ENCODE measurements around the gene SGK1.
"Not testable (repeated sequence)": the region's sequence is repeated elsewhere in the genome, so short reads cannot be mapped to it uniquely, and the experiment has no call there.

The SGK1 gene

DNA sequence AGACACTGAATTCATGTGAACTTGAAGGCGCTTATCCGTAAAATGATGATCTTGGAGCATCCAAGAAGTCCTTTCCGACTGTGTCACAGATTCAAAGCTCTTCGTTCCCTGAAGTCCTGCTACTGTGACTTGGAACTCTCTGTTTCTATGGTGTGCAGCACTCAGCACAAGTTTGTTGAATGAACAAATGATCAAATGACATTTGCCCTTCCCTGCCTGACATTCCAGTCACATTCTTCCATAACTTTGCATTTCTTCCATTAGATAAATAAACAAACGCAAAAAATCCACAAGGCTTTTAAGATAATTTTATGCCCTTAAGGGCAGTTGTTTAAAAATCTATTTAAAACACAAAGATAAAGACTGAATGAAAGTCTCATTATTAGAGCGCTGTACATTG lies 39.9 kb downstream of the SGK1 start:
- peak in 1 of 2 experiments; percentile 20 for DNase-seq (ENCODE audit: low spot score in 2 of 2)
- H3K27me3 ChIP-seq (ENCODE audit: low read depth), result no peaks in the 10 kb centered on the region
- no peak overlapping the region for H3K4me3 ChIP-seq
- in situ Hi-C loops (cut with MboI; ENCODE audit: low sequenced_read_pairs), result no loop called here
- H3K9me3 ChIP-seq, result no peaks in the 10 kb centered on the region
- no peaks in the 10 kb centered on the region for H3K4me1 ChIP-seq
- H3K36me3 ChIP-seq (replicated peaks), result no peaks in the 10 kb centered on the region

DNA sequence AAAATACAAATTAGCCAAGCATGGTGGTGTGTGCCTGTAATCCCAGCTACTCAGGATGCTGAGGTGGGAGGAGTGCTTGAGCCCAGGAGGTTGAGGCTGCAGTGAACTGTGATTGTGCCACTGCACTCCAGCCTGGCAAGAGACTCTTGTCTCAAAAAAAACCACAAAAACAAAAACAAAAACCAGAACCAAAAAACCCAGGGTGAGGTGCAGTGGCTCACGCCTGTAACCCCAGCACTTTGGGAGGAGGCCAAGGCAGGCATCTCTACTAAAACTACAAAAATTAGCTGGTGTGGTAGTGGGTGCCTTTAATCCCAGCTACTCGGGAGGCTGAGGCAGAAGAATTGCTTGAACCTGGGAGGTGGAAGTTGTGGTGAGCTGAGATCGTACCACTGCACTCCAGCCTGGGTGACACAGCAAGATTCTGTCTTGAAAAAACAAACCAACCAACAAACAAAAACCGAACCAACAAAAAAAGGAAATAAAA lies 41.0 kb downstream of the SGK1 start:
- H3K36me3 ChIP-seq (replicated peaks); H3K4me3 ChIP-seq; H3K9me3 ChIP-seq; DNase-seq (ENCODE audit: low spot score in 2 of 2); H3K4me1 ChIP-seq; in situ Hi-C loops (cut with MboI; ENCODE audit: low sequenced_read_pairs); H3K27me3 ChIP-seq (ENCODE audit: low read depth): not testable (repeated sequence)

GRCh38 chr6:134272374-134272773 lies 45.5 kb downstream of the SGK1 start:
- peaks cover 4% of the 10 kb centered on the region for H3K4me1 ChIP-seq
- H3K27me3 ChIP-seq (ENCODE audit: low read depth), result no peaks in the 10 kb centered on the region
- DNase-seq (ENCODE audit: low spot score in 2 of 2), result no peak
- in situ Hi-C loops (cut with MboI; ENCODE audit: low sequenced_read_pairs), result no loop called here
- no peaks in the 10 kb centered on the region for H3K36me3 ChIP-seq (replicated peaks)
- H3K9me3 ChIP-seq, result no peaks in the 10 kb centered on the region
- no peak overlapping the region for H3K4me3 ChIP-seq

DNA sequence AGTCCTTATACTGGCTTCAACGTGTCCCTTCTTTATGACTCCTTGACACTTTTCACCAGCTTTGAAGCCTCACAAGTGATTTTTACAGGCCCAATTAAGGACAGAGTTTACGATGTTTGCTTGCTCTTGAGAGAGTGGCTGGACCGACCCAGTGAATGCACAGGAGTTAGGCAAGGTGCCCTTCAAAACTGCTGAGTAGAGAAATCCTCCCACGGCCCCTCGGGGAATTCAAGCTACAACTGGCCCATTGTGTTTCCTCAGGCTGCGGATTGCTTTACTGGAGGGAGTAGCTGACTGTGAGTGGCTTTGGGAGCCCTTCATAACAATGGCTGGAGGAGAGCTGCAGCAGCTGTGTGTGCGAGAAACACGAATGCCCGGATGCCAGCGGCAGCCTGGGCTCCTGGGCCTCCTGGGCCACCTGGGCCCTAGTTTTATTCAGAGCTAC lies 50.0 kb downstream of the SGK1 start:
- Histone ChIP-seq H3K9me3 (no peaks in the 10 kb centered on the region), H3K4me1 (peaks cover 4% of the 10 kb centered on the region), H3K4me3 (no peak overlapping the region), H3K36me3 (replicated peaks) (no peaks in the 10 kb centered on the region), H3K27me3 (ENCODE audit: low read depth) (no peaks in the 10 kb centered on the region)
- in situ Hi-C loops (cut with MboI; ENCODE audit: low sequenced_read_pairs), result no loop called here
- peak; percentile 83 to 86 for DNase-seq (ENCODE audit: low spot score in 2 of 2)

GRCh38 chr6:134266776-134267175 lies 51.1 kb downstream of the SGK1 start:
- Histone ChIP-seq H3K9me3 (no peaks in the 10 kb centered on the region), H3K4me3 (no peak overlapping the region), H3K4me1 (peaks cover 4% of the 10 kb centered on the region), H3K27me3 (ENCODE audit: low read depth) (no peaks in the 10 kb centered on the region), H3K36me3 (replicated peaks) (no peaks in the 10 kb centered on the region)
- in situ Hi-C loops (cut with MboI; ENCODE audit: low sequenced_read_pairs), result no loop called here
- DNase-seq (ENCODE audit: low spot score in 2 of 2), result no peak

DNA sequence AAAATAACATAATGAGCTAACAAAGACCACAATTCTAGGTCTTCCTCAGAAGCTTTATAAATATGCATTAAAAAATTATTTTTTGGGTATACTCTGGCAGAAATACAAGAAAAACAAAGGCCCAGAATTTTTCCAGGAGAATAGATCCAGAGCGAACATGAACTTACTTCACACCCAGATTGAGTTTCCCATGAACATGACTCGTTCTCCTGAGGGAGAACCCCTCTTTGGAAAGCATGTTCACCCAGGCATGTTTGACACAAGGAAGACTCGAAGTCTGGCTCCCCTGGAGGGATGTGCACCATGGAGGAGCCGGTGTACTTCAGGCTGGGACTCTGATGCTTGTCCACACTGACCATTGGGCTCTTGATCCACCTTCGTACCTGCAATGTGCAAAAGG lies 56.1 kb downstream of the SGK1 start:
- H3K4me3 ChIP-seq, result no peak overlapping the region
- in situ Hi-C loops (cut with MboI; ENCODE audit: low sequenced_read_pairs), result no loop called here
- DNase-seq (ENCODE audit: low spot score in 2 of 2), result no peak
- H3K9me3 ChIP-seq, result no peaks in the 10 kb centered on the region
- no peaks in the 10 kb centered on the region for H3K36me3 ChIP-seq (replicated peaks)
- no peaks in the 10 kb centered on the region for H3K4me1 ChIP-seq
- no peaks in the 10 kb centered on the region for H3K27me3 ChIP-seq (ENCODE audit: low read depth)

GRCh38 chr6:134258849-134259306 lies 59.0 kb downstream of the SGK1 start:
- Histone ChIP-seq H3K36me3 (replicated peaks) (no peaks in the 10 kb centered on the region), H3K4me3 (no peak overlapping the region), H3K4me1 (no peaks in the 10 kb centered on the region), H3K9me3 (no peaks in the 10 kb centered on the region), H3K27me3 (ENCODE audit: low read depth) (no peaks in the 10 kb centered on the region)
- DNase-seq (ENCODE audit: low spot score in 2 of 2), result no peak
- in situ Hi-C loops (cut with MboI; ENCODE audit: low sequenced_read_pairs), result no loop called here

- H3K9me3 ChIP-seq, result no peaks in the 10 kb centered on the region
Measured at GRCh38 chr6:134257516-134257915, 60.4 kb downstream of the SGK1 start.

DNA sequence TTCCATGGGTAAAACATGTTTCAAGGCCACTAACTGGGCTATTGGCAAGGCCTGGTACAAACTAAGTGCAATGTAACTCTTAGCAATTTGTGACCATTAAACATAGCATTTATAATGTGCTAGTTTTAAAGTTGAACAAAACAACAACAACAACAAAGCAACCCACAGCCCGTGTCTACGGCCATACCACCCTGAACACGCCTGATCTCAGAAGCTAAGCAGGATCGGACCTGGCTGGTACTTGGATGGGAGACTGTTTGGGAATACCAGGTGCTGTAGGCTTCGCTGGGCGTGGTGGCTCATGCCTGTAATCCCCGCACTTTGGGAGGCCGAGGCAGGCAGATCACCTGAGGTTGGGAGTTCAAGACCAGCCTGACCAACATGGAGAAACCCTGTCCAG lies 61.0 kb downstream of the SGK1 start:
- H3K9me3 ChIP-seq, result no peaks in the 10 kb centered on the region
- in situ Hi-C loops (cut with MboI; ENCODE audit: low sequenced_read_pairs), result no loop called here
- no peaks in the 10 kb centered on the region for H3K27me3 ChIP-seq (ENCODE audit: low read depth)
- no peak overlapping the region for H3K4me3 ChIP-seq
- H3K36me3 ChIP-seq (replicated peaks), result no peaks in the 10 kb centered on the region
- H3K4me1 ChIP-seq, result no peaks in the 10 kb centered on the region
- no peak for DNase-seq (ENCODE audit: low spot score in 2 of 2)

More at GRCh38 chr6:134257516-134257915, 60.4 kb downstream of the SGK1 start:
- no peak for DNase-seq (ENCODE audit: low spot score in 2 of 2)
- Histone ChIP-seq H3K4me1 (no peaks in the 10 kb centered on the region), H3K4me3 (no peak overlapping the region), H3K36me3 (replicated peaks) (no peaks in the 10 kb centered on the region), H3K27me3 (ENCODE audit: low read depth) (no peaks in the 10 kb centered on the region)
- in situ Hi-C loops (cut with MboI; ENCODE audit: low sequenced_read_pairs), result no loop called here

GRCh38 chr6:134255280-134255679 lies 62.6 kb downstream of the SGK1 start:
- H3K36me3 ChIP-seq (replicated peaks); H3K4me1 ChIP-seq; DNase-seq (ENCODE audit: low spot score in 2 of 2): not testable (repeated sequence)

DNA sequence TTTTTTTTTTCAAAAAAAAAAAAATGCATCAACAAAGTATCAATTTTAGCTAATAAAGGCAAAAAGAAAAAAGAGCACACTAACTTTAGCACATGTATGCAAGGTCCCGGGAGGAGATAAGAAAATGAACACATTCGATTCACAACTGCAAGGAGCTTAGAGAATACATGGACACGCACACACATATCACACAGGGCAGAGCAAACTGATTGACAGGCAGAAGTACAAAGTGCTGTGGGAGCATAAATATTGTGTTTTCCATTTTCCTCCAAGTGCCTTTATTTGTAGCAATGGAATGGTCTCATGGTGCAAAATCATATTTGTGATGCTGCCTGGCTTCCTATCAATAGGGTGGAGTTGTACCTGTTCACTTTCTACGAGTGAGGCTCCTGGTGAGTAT lies 63.8 kb downstream of the SGK1 start:
- Histone ChIP-seq H3K9me3 (no peaks in the 10 kb centered on the region), H3K36me3 (replicated peaks) (no peaks in the 10 kb centered on the region), H3K4me1 (no peaks in the 10 kb centered on the region), H3K4me3 (no peak overlapping the region), H3K27me3 (ENCODE audit: low read depth) (no peaks in the 10 kb centered on the region)
- no peak for DNase-seq (ENCODE audit: low spot score in 2 of 2)
- in situ Hi-C loops (cut with MboI; ENCODE audit: low sequenced_read_pairs), result no loop called here

More at GRCh38 chr6:134255280-134255679, 62.6 kb downstream of the SGK1 start:
- H3K4me3 ChIP-seq; H3K9me3 ChIP-seq; in situ Hi-C loops (cut with MboI; ENCODE audit: low sequenced_read_pairs); H3K27me3 ChIP-seq (ENCODE audit: low read depth): not testable (repeated sequence)

- DNase-seq (ENCODE audit: low spot score in 2 of 2), result no peak
Measured at GRCh38 chr6:134253681-134254080, 64.2 kb downstream of the SGK1 start.

DNA sequence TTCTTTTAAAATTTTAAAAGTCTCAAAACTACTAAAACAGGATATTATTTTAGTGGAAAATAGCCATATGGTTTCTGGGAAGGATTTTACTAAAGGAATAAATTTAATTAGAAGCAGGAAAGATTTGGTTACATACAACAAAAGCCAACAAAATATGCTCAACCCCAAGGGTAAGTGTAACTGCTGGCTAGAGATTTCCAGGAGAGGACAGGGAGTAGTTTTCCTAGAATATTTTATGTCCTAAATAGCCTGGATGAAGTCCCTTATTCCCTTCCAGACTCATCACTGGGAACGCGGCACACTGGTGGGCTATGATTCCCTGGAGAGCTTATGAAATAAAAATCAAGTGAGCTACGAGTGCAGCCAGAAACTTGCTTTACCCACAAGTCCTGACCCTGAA lies 66.6 kb downstream of the SGK1 start:
- in situ Hi-C loops (cut with MboI; ENCODE audit: low sequenced_read_pairs), result no loop called here
- no peaks in the 10 kb centered on the region for H3K4me1 ChIP-seq
- no peaks in the 10 kb centered on the region for H3K36me3 ChIP-seq (replicated peaks)
- H3K4me3 ChIP-seq, result no peak overlapping the region
- H3K9me3 ChIP-seq, result no peaks in the 10 kb centered on the region
- no peaks in the 10 kb centered on the region for H3K27me3 ChIP-seq (ENCODE audit: low read depth)
- no peak for DNase-seq (ENCODE audit: low spot score in 2 of 2)

More at GRCh38 chr6:134253681-134254080, 64.2 kb downstream of the SGK1 start:
- Histone ChIP-seq H3K27me3 (ENCODE audit: low read depth) (no peaks in the 10 kb centered on the region), H3K36me3 (replicated peaks) (no peaks in the 10 kb centered on the region), H3K4me1 (no peaks in the 10 kb centered on the region), H3K9me3 (no peaks in the 10 kb centered on the region), H3K4me3 (no peak overlapping the region)
- in situ Hi-C loops (cut with MboI; ENCODE audit: low sequenced_read_pairs), result no loop called here

DNA sequence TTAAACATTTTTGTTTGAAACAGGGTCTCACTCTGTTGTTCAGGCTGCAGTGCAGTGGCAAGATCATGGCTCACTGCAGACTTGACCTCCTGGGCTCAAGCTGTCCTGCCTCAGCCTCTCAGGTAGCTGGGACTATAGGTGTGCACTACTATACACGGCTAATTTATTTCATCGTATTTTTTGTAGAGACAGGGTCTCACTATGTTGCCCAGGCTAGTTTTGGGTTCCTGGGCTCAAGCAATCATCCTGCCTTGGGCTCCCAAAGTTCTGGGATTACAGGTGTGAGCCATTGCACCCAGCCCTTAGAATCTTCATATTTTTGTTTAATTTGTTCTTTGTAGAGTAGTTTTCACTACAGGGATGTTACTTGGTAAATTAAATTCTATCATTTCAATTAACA lies 67.1 kb downstream of the SGK1 start:
- Histone ChIP-seq H3K4me1 (no peaks in the 10 kb centered on the region), H3K9me3 (no peaks in the 10 kb centered on the region), H3K4me3 (no peak overlapping the region), H3K36me3 (replicated peaks) (no peaks in the 10 kb centered on the region), H3K27me3 (ENCODE audit: low read depth) (no peaks in the 10 kb centered on the region)
- in situ Hi-C loops (cut with MboI; ENCODE audit: low sequenced_read_pairs), result no loop called here
- DNase-seq (ENCODE audit: low spot score in 2 of 2), result no peak

All from HAP-1 (cell line).